H9 (cell line): ENCODE measurements around the gene PLEK. TPM values are rescaled to one million over a fixed set of nuclear protein-coding genes. Genes with fewer than 3 reads are reported as not detected.

Experiments
- DNase-seq: peaks from one replicate; pipeline ENCODE4 v3.0.0-alpha.2; 2017
- H2AFZ ChIP-seq: one replicate; pipeline ENCODE4 v1.6.1; 2013; ENCODE audit warnings: mild to moderate bottlenecking, low read length, control low read depth, moderate library complexity
- H2AK5ac ChIP-seq: 2 replicates; pipeline ENCODE4 v1.6.1; 2013; ENCODE audit warnings: low read length, control low read depth, mixed read lengths; ENCODE audit not compliant: insufficient read length
- H2BK120ac ChIP-seq: one replicate; pipeline ENCODE4 v1.6.1; 2013; ENCODE audit warnings: low read depth, mild to moderate bottlenecking, low read length, control low read depth, inconsistent platforms; ENCODE audit not compliant: poor library complexity, severe bottlenecking
- H2BK12ac ChIP-seq: 2 replicates; pipeline ENCODE4 v1.6.1; 2013; ENCODE audit warnings: low read length, control low read depth, mixed read lengths, low read depth; ENCODE audit not compliant: insufficient read length
- H2BK15ac ChIP-seq: 2 replicates; pipeline ENCODE4 v1.6.1; 2013; ENCODE audit warnings: low read depth, low read length, control low read depth
- H2BK20ac ChIP-seq: one replicate; pipeline ENCODE4 v1.6.1; 2013; ENCODE audit warnings: low read depth, mild to moderate bottlenecking, low read length, control low read depth, inconsistent platforms; ENCODE audit not compliant: poor library complexity, severe bottlenecking
- H2BK5ac ChIP-seq: 2 replicates; pipeline ENCODE4 v1.6.1; 2013; ENCODE audit warnings: low read length, control low read depth, mixed read lengths; ENCODE audit not compliant: insufficient read length
- H3K14ac ChIP-seq: 2 replicates; pipeline ENCODE4 v1.6.1; 2013; ENCODE audit warnings: low read length, control low read depth; ENCODE audit not compliant: insufficient read depth
- H3K18ac ChIP-seq: 2 replicates; pipeline ENCODE4 v1.6.1; 2013; ENCODE audit warnings: low read depth, mild to moderate bottlenecking, mixed read lengths, low read length, control low read depth; ENCODE audit not compliant: insufficient read length
- H3K23ac ChIP-seq: 2 replicates; pipeline ENCODE4 v1.6.1; 2013; ENCODE audit warnings: low read length, control low read depth, mixed read lengths, low read depth; ENCODE audit not compliant: insufficient read length
- H3K23me2 ChIP-seq: 2 replicates; pipeline ENCODE4 v1.6.1; 2013; ENCODE audit warnings: low read depth, mild to moderate bottlenecking, mixed read lengths, low read length, control low read depth; ENCODE audit not compliant: insufficient read length, poor library complexity, severe bottlenecking
- H3K27ac ChIP-seq: 2 replicates; pipeline ENCODE4 v1.5.1; 2013; ENCODE audit warnings: low read length, control low read depth, mixed read lengths, low read depth; ENCODE audit not compliant: insufficient read length
- H3K27me3 ChIP-seq: 2 replicates; pipeline ENCODE4 v1.6.1; 2013; ENCODE audit warnings: low read length, control low read depth, inconsistent platforms; ENCODE audit not compliant: insufficient read depth
- H3K4ac ChIP-seq: 2 replicates; pipeline ENCODE4 v1.6.1; 2013; ENCODE audit warnings: low read depth, mild to moderate bottlenecking, control low read depth, inconsistent platforms, low read length, moderate library complexity
- H3K4me1 ChIP-seq: 2 replicates; pipeline ENCODE4 v1.6.1; 2013; ENCODE audit warnings: low read length, control low read depth, inconsistent platforms; ENCODE audit not compliant: insufficient read depth
- H3K4me2 ChIP-seq: 2 replicates; pipeline ENCODE4 v1.6.1; 2013; ENCODE audit warnings: low read length, control low read depth, mixed read lengths; ENCODE audit not compliant: insufficient read length, insufficient read depth
- H3K56ac ChIP-seq: 2 replicates; pipeline ENCODE4 v1.6.1; 2013; ENCODE audit warnings: low read depth, mild to moderate bottlenecking, mixed read lengths, low read length, control low read depth; ENCODE audit not compliant: insufficient read length
- H3K79me1 ChIP-seq: 2 replicates; pipeline ENCODE4 v1.6.1; 2013; ENCODE audit warnings: low read depth, mild to moderate bottlenecking, moderate library complexity, low read length, control low read depth, inconsistent platforms; ENCODE audit not compliant: insufficient read depth, poor library complexity, severe bottlenecking
- H3K79me2 ChIP-seq: 2 replicates; pipeline ENCODE4 v1.6.1; 2013; ENCODE audit warnings: low read length, control low read depth, inconsistent platforms; ENCODE audit not compliant: insufficient read depth
- H3K9ac ChIP-seq: 2 replicates; pipeline ENCODE4 v1.6.1; 2013; ENCODE audit warnings: low read length, control low read depth, mixed read lengths; ENCODE audit not compliant: insufficient read length; ENCODE audit errors: extremely low read depth
- H3K9me3 ChIP-seq: one replicate; pipeline ENCODE4 v1.6.1; 2013; ENCODE audit warnings: low read depth, low read length, inconsistent platforms; ENCODE audit not compliant: control insufficient read depth
- H3T11ph ChIP-seq: one replicate; pipeline ENCODE4 v1.6.1; 2013; ENCODE audit warnings: mild to moderate bottlenecking, low read length, control low read depth, inconsistent platforms
- H4K20me1 ChIP-seq: one replicate; pipeline ENCODE4 v1.6.1; 2013; ENCODE audit not compliant: control insufficient read depth, insufficient read length, insufficient read depth
- H4K5ac ChIP-seq: 2 replicates; pipeline ENCODE4 v1.6.1; 2013; ENCODE audit warnings: low read depth, mild to moderate bottlenecking, mixed read lengths, low read length, control low read depth; ENCODE audit not compliant: insufficient read length
- H4K8ac ChIP-seq: replicated peaks from 2 replicates; pipeline ENCODE4 v1.6.1; 2013; ENCODE audit warnings: low read length, control low read depth, mixed read lengths, low read depth; ENCODE audit not compliant: insufficient read length
- H4K91ac ChIP-seq: 2 replicates; pipeline ENCODE4 v1.6.1; 2013; ENCODE audit warnings: low read depth, mild to moderate bottlenecking, moderate library complexity, mixed read lengths, low read length, control low read depth; ENCODE audit not compliant: insufficient read length
- H3K27ac Mint-ChIP-seq, 3 experiments: 2 replicates in 2 of 3; 3 replicates in 1 of 3; pipeline ENCODE4 v1.8.0; 2020 to 2021; ENCODE audit warnings: mixed read lengths in 3 of 3, mild to moderate bottlenecking in 1 of 3, moderate library complexity in 1 of 3
- H3K27me3 Mint-ChIP-seq: 2 replicates; pipeline ENCODE4 v1.8.0; 2021; ENCODE audit warnings: low read depth, mild to moderate bottlenecking, moderate library complexity, mixed read lengths
- H3K36me3 Mint-ChIP-seq, 3 experiments: 2 replicates in 2 of 3; 3 replicates in 1 of 3; pipeline ENCODE4 v1.8.0; 2020 to 2021; ENCODE audit warnings: low read depth in 3 of 3, mixed read lengths in 3 of 3; ENCODE audit not compliant: insufficient read depth in 1 of 3
- H3K4me1 Mint-ChIP-seq, 2 experiments: 2 replicates each; pipeline ENCODE4 v1.8.0; 2020; ENCODE audit warnings: mixed read lengths in 2 of 2
- H3K4me3 Mint-ChIP-seq, 2 experiments: 2 replicates in 1 of 2; 3 replicates in 1 of 2; pipeline ENCODE4 v1.8.0; 2020 to 2021; ENCODE audit warnings: mild to moderate bottlenecking in 2 of 2, mixed read lengths in 2 of 2, moderate library complexity in 1 of 2
- H3K9me3 Mint-ChIP-seq, 2 experiments: 2 replicates in 1 of 2; 3 replicates in 1 of 2; pipeline ENCODE4 v1.8.0; 2020; ENCODE audit warnings: mild to moderate bottlenecking in 2 of 2, mixed read lengths in 2 of 2, moderate library complexity in 1 of 2
- WGBS: extraction: QIAGEN DNeasy Blood & Tissue Kit; methylation state at CpG from one replicate; pipeline ENCODE4 v1.1.7; 2013; ENCODE audit warnings: missing lambda C conversion rate, low lambda C conversion rate, mixed read lengths; ENCODE audit not compliant: insufficient read length; ENCODE audit errors: extremely low coverage; 5-methylcytosine and 5-hydroxymethylcytosine counted together
- total RNA-seq: library from RNA; stranded (reverse); gene quantifications from 2 replicates; pipeline ENCODE4 v1.2.1, GENCODE V29; 2021
- TF ChIP-seq, protein P1 (sequence below): fragments of 200-600 bp; sonication (generic); conservative IDR thresholded peaks from 3 replicates; pipeline ENCODE4 v1.8.0; 2021; ENCODE audit warnings: antibody characterized with exemption, mild to moderate bottlenecking

The PLEK gene
- total RNA-seq, 1 experiment from 2014 or later = not detected

- no peaks in the 10 kb centered on the region for H3K4me1 ChIP-seq
- H2BK12ac ChIP-seq = no peak overlapping the region
- H4K20me1 ChIP-seq = no peaks in the 10 kb centered on the region
- TF ChIP-seq, protein P1, sequence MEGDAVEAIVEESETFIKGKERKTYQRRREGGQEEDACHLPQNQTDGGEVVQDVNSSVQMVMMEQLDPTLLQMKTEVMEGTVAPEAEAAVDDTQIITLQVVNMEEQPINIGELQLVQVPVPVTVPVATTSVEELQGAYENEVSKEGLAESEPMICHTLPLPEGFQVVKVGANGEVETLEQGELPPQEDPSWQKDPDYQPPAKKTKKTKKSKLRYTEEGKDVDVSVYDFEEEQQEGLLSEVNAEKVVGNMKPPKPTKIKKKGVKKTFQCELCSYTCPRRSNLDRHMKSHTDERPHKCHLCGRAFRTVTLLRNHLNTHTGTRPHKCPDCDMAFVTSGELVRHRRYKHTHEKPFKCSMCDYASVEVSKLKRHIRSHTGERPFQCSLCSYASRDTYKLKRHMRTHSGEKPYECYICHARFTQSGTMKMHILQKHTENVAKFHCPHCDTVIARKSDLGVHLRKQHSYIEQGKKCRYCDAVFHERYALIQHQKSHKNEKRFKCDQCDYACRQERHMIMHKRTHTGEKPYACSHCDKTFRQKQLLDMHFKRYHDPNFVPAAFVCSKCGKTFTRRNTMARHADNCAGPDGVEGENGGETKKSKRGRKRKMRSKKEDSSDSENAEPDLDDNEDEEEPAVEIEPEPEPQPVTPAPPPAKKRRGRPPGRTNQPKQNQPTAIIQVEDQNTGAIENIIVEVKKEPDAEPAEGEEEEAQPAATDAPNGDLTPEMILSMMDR = no peak
- Mint-ChIP-seq H3K27ac (no peak overlapping the region), H3K27me3 (peaks cover 10% of the 10 kb centered on the region), H3K4me1 (no peaks in the 10 kb centered on the region), H3K4me3 (no peak overlapping the region), H3K36me3 (no peaks in the 10 kb centered on the region), H3K9me3 (no peaks in the 10 kb centered on the region)
- no peaks in the 10 kb centered on the region for H3K23me2 ChIP-seq
- no peak overlapping the region for H2BK120ac ChIP-seq
- H2BK15ac ChIP-seq = no peak overlapping the region
- no peak overlapping the region for H2AK5ac ChIP-seq
- WGBS = no CpG with 5 or more reads among the region's 2 CpGs
- H3K9me3 ChIP-seq = no peaks in the 10 kb centered on the region
- H3K79me1 ChIP-seq = no peaks in the 10 kb centered on the region
- H2AFZ ChIP-seq = no peak overlapping the region
- no peak overlapping the region for H2BK5ac ChIP-seq
- no peak overlapping the region for H3K56ac ChIP-seq
- H3K27ac ChIP-seq = no peak overlapping the region
- H3K79me2 ChIP-seq = no peaks in the 10 kb centered on the region
- H2BK20ac ChIP-seq = no peak overlapping the region
- no peaks in the 10 kb centered on the region for H3K27me3 ChIP-seq
- H3T11ph ChIP-seq = no peak overlapping the region
- H3K4ac ChIP-seq = no peak overlapping the region
- no peak overlapping the region for H3K23ac ChIP-seq
- no peak overlapping the region for H3K14ac ChIP-seq
- H3K4me2 ChIP-seq = no peak overlapping the region
- no peak overlapping the region for H3K18ac ChIP-seq
- H4K5ac ChIP-seq = no peak overlapping the region
- no peak overlapping the region for H4K91ac ChIP-seq
- no peak for DNase-seq
- no peak overlapping the region for H3K9ac ChIP-seq
- H4K8ac ChIP-seq = no peak overlapping the region
Measured at GRCh38 chr2:68391869-68392268, 26.8 kb downstream of the PLEK start.
